HG03039 (cell line): ENCODE measurements around the gene LBX2.
"Not testable (repeated sequence)": the region's sequence is repeated elsewhere in the genome, so short reads cannot be mapped to it uniquely, and the experiment has no call there.

Experiments used
- ATAC-seq: cut with Tn5 transposase; IDR thresholded peaks from one replicate; pipeline ENCODE4 v1.9.1; 2021; ENCODE audit warnings: mild to moderate bottlenecking, moderate library complexity; ENCODE audit not compliant: unreplicated experiment

LBX2 gene

GRCh38 chr2:74486141-74486540 lies 13.3 kb downstream of the LBX2 start:
- ATAC-seq, result no peak

- not testable (repeated sequence) for ATAC-seq
Observed at GRCh38 chr2:74483675-74484164, 15.7 kb downstream of the LBX2 start.

GRCh38 chr2:74482801-74483674 lies 16.4 kb downstream of the LBX2 start, which contains the start of the genes CCDC142 and TTC31:
CCDC142 (minus strand) TSS chr2:74482998; CDS start chr2:74482837, 161 bp downstream.
TTC31 (plus strand) TSS chr2:74483081; CDS start chr2:74483096, 15 bp downstream.
- peak; percentile 78 for ATAC-seq

- ATAC-seq, result peak; percentile 31
Observed at GRCh38 chr2:74481961-74482800, 17.2 kb downstream of the LBX2 start.

- ATAC-seq, result no peak
Observed at GRCh38 chr2:74481431-74481830, 18.0 kb downstream of the LBX2 start.

- no peak for ATAC-seq
Observed at GRCh38 chr2:74474899-74475298, 24.5 kb downstream of the LBX2 start.

GRCh38 chr2:74474481-74474880 lies 24.9 kb downstream of the LBX2 start:
- ATAC-seq, result no peak

- no peak for ATAC-seq
Observed at GRCh38 chr2:74472945-74473258, 26.5 kb downstream of the LBX2 start.

GRCh38 chr2:74472086-74472944 lies 27.1 kb downstream of the LBX2 start, which contains the start of gene MRPL53:
MRPL53 (minus strand) TSS chr2:74472680; CDS start chr2:74472660, 20 bp downstream.
- peak; percentile 78 for ATAC-seq

GRCh38 chr2:74471332-74472065 lies 27.9 kb downstream of the LBX2 start:
- no peak for ATAC-seq

- not testable (repeated sequence) for ATAC-seq
Observed at GRCh38 chr2:74470742-74471141, 28.7 kb downstream of the LBX2 start.

GRCh38 chr2:74464406-74464805 lies 35.0 kb downstream of the LBX2 start:
- no peak for ATAC-seq

- ATAC-seq, result no peak
Observed at GRCh38 chr2:74462786-74463105, 36.7 kb downstream of the LBX2 start.

GRCh38 chr2:74462054-74462785 lies 37.2 kb downstream of the LBX2 start:
- ATAC-seq, result no peak

GRCh38 chr2:74461187-74462053 lies 38.0 kb downstream of the LBX2 start:
- no peak for ATAC-seq

GRCh38 chr2:74460187-74460586 lies 39.2 kb downstream of the LBX2 start:
- ATAC-seq, result not testable (repeated sequence)

GRCh38 chr2:74459503-74460118 lies 39.8 kb downstream of the LBX2 start:
- ATAC-seq, result not testable (repeated sequence)

GRCh38 chr2:74458938-74459363 lies 40.5 kb downstream of the LBX2 start:
- no peak for ATAC-seq
